Left lung (tissue), 10 donors: Measurements from ENCODE around the gene SSX5. TPM values are rescaled to one million over a fixed set of nuclear protein-coding genes. Genes with fewer than 3 reads are reported as not detected.
"Not testable (repeated sequence)": the region's sequence is repeated elsewhere in the genome, so short reads cannot be mapped to it uniquely, and the experiment has no call there.

ENCODE experiments used
- ATAC-seq: fragments of 200-7000 bp; cut with Tn5 transposase; one replicate; pipeline ENCODE4 v1.9.1; 2020; ENCODE audit warnings: moderate library complexity
- DNase-seq, 4 donors: peaks; one replicate each; pipeline ENCODE4 v3.0.0-alpha.2; 2013 to 2020
- H3K27ac ChIP-seq, 2 donors: fragments of 200-600 bp; sonication (generic) in 1 of 2; one replicate each; pipeline versions ENCODE4 v1.5.0 to v1.8.0; 2020 to 2021
- H3K27me3 ChIP-seq, 2 donors: fragments of 200-600 bp; sonication (generic) in 1 of 2; one replicate each; pipeline versions ENCODE4 v1.5.0 to v1.8.0; 2020 to 2021
- H3K36me3 ChIP-seq, 2 donors: fragments of 200-600 bp; sonication (generic) in 1 of 2; one replicate each; pipeline versions ENCODE4 v1.5.0 to v1.8.0; 2020 to 2021
- H3K4me1 ChIP-seq, 2 donors: fragments of 200-600 bp; one replicate each; pipeline ENCODE4 v1.8.0; 2021
- H3K4me3 ChIP-seq, 2 donors: fragments of 200-600 bp; sonication (generic) in 1 of 2; one replicate each; pipeline versions ENCODE4 v1.5.0 to v1.8.0; 2020 to 2021; ENCODE audit warnings: mild to moderate bottlenecking in 1 of 2
- H3K9me3 ChIP-seq, 2 donors: fragments of 200-600 bp; sonication (generic) in 1 of 2; one replicate each; pipeline versions ENCODE4 v1.5.0 to v1.8.0; 2020 to 2021
- intact Hi-C, 2 donors: fragments of 100-400 bp; cut with DNase I; formaldehyde crosslinking; loops; one replicate each; pipeline versions ENCODE4 v1.11.2 to v1.14.2; 2022
- polyA plus RNA-seq, 6 donors: library from polyadenylated mRNA; unstranded; fragments of 120-200 nt; gene quantifications; one replicate each; pipeline ENCODE4 v1.2.1, GENCODE V29; 2013; ENCODE audit not compliant: insufficient read length in 6 of 6
- total RNA-seq, 2 donors: library from RNA; stranded (reverse); fragmentation: NEBNext Ultra II Directional; extraction: Animal tissue kit (Norgen Biotek cat#: 25700); gene quantifications; one replicate each; pipeline ENCODE4 v1.2.1, GENCODE V29; 2021
- TF ChIP-seq, protein P1 (sequence below), 2 donors: fragments of 200-600 bp; sonication (generic) in 1 of 2; IDR thresholded peaks; one replicate each; pipeline versions ENCODE4 v1.5.0 to v1.8.0; 2021; ENCODE audit warnings: antibody characterized with exemption in 2 of 2
- donor health status: DM: no; HTN: yes; CAD: no.
- donor health status: DM: no; HTN: no; CAD: no.

Gene SSX5
- total and polyA plus RNA-seq, 8 donors, result not detected

- Histone ChIP-seq H3K9me3 (no peaks in the 10 kb centered on the region), H3K27ac (no peak overlapping the region), H3K4me1 (no peaks in the 10 kb centered on the region), H3K27me3 (no peaks in the 10 kb centered on the region), H3K4me3 (no peak overlapping the region), H3K36me3 (no peaks in the 10 kb centered on the region)
- TF ChIP-seq, protein P1, sequence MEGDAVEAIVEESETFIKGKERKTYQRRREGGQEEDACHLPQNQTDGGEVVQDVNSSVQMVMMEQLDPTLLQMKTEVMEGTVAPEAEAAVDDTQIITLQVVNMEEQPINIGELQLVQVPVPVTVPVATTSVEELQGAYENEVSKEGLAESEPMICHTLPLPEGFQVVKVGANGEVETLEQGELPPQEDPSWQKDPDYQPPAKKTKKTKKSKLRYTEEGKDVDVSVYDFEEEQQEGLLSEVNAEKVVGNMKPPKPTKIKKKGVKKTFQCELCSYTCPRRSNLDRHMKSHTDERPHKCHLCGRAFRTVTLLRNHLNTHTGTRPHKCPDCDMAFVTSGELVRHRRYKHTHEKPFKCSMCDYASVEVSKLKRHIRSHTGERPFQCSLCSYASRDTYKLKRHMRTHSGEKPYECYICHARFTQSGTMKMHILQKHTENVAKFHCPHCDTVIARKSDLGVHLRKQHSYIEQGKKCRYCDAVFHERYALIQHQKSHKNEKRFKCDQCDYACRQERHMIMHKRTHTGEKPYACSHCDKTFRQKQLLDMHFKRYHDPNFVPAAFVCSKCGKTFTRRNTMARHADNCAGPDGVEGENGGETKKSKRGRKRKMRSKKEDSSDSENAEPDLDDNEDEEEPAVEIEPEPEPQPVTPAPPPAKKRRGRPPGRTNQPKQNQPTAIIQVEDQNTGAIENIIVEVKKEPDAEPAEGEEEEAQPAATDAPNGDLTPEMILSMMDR (IDR thresholded peaks at IDR 0.05), result no peak
- ATAC-seq, result no peak
- intact Hi-C loops, result no loop called here
- DNase-seq, result no peak
Measured at GRCh38 chrX:48165241-48165640, 31.4 kb downstream of the SSX5 start.

DNA sequence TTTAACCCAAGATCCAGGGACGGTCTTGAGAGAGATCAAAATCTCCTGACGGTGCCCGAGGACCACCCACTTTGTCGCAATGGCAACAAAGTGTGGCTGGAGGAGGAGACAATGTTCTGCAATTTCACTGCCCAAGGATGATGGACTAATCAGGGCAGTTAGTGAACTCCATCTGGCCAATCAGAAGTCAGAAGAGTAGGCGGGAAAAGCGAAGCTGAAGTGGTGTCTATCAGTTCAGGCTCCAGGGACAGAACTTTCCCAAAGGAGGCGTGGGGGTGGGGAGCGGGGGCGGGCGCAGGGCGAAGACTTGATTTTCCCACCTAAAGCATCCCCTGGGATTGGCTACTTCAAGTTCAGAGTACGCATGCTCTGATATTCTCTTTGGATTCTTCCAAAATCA is 40.6 kb downstream of the SSX5 start:
- no peaks in the 10 kb centered on the region for H3K36me3 ChIP-seq
- H3K27me3 ChIP-seq, result no peaks in the 10 kb centered on the region
- no peaks in the 10 kb centered on the region for H3K9me3 ChIP-seq
- DNase-seq (no peak), ATAC-seq (no peak)
- H3K27ac ChIP-seq, result no peak overlapping the region
- H3K4me1 ChIP-seq, result no peaks in the 10 kb centered on the region
- TF ChIP-seq, protein P1 (IDR thresholded peaks at IDR 0.05), result no peak
- no peak overlapping the region for H3K4me3 ChIP-seq
- intact Hi-C loops, result no loop called here

GRCh38 chrX:48154796-48155195 is 41.8 kb downstream of the SSX5 start:
- H3K4me1 ChIP-seq, result no peaks in the 10 kb centered on the region
- ATAC-seq (no peak), DNase-seq (no peak)
- no peak overlapping the region for H3K4me3 ChIP-seq
- no peak overlapping the region for H3K27ac ChIP-seq
- TF ChIP-seq, protein P1 (IDR thresholded peaks at IDR 0.05), result no peak
- intact Hi-C loops, result no loop called here
- H3K36me3 ChIP-seq, result no peaks in the 10 kb centered on the region
- no peaks in the 10 kb centered on the region for H3K9me3 ChIP-seq
- H3K27me3 ChIP-seq, result no peaks in the 10 kb centered on the region

- TF ChIP-seq, protein P1 (IDR thresholded peaks at IDR 0.05), result no peak
- H3K4me3 ChIP-seq, result no peak overlapping the region
Measured at GRCh38 chrX:48153769-48154168, 42.8 kb downstream of the SSX5 start.

GRCh38 chrX:48142697-48143096 is 53.9 kb downstream of the SSX5 start:
- H3K27me3 ChIP-seq, H3K27ac ChIP-seq, DNase-seq, H3K36me3 ChIP-seq, H3K9me3 ChIP-seq, H3K4me3 ChIP-seq, H3K4me1 ChIP-seq, ATAC-seq, intact Hi-C loops: not testable (repeated sequence)

More at GRCh38 chrX:48153769-48154168, 42.8 kb downstream of the SSX5 start:
- Histone ChIP-seq H3K27ac (no peak overlapping the region), H3K36me3 (no peaks in the 10 kb centered on the region), H3K4me1 (no peaks in the 10 kb centered on the region), H3K27me3 (no peaks in the 10 kb centered on the region), H3K9me3 (no peaks in the 10 kb centered on the region)
- intact Hi-C loops, result no loop called here
- ATAC-seq, result no peak
- no peak for DNase-seq

GRCh38 chrX:48141810-48142508 is 54.6 kb downstream of the SSX5 start:
- DNase-seq, ATAC-seq, H3K27me3 ChIP-seq, intact Hi-C loops, H3K27ac ChIP-seq, H3K4me1 ChIP-seq, H3K4me3 ChIP-seq, H3K36me3 ChIP-seq, H3K9me3 ChIP-seq: not testable (repeated sequence)

DNA sequence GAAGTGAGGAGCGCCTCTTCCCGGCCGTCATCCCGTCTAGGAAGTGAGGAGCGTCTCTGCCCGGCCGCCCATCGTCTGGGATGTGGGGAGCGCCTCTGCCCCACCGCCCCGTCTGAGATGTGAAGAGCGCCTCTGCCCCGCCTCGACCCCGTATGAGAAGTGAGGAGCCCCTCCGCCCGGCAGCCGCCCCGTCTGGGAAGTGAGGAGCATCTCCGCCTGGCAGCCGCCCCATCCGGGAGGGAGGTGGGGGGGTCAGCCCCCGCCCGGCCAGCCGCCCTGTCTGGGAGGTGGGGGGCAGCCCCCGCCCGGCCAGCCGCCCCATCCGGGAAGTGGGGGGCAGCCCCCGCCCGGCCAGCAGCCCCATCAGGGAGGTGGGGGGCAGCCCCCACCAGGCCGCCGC is 57.5 kb downstream of the SSX5 start:
- ATAC-seq, H3K4me3 ChIP-seq, H3K4me1 ChIP-seq, intact Hi-C loops, H3K27ac ChIP-seq, H3K27me3 ChIP-seq, H3K9me3 ChIP-seq, H3K36me3 ChIP-seq, DNase-seq: not testable (repeated sequence)
